Activated CD8-positive, alpha-beta memory T cell treated with anti-CD3 and anti-CD28 coated beads, Interleukin-2, amount 10 ng/mL, durations not matched to agents 7 days and 5 days (primary cell): ENCODE results near the gene GINS1. TPM values are rescaled to one million over a fixed set of nuclear protein-coding genes. Genes with fewer than 3 reads are reported as not detected.

Experiments
- ATAC-seq: fragments of 150-1000 bp; cut with Tn5 transposase; one replicate; pipeline ENCODE4 v1.10.0; 2021; ENCODE audit warnings: moderate library complexity
- CTCF ChIA-PET: fragments of 350-600 bp; sonication (Branson Sonifier 250); formaldehyde crosslinking; loops from one replicate; lab custom pipeline; 2021; ENCODE audit warnings: antibody characterized with exemption; lab: Charles Lee
- DNase-seq: peaks from one replicate; pipeline ENCODE4 v3.0.0-alpha.2; 2020
- H3K27ac Mint-ChIP-seq: one replicate; pipeline ENCODE4 v1.8.0; 2021; ENCODE audit warnings: mild to moderate bottlenecking, mixed read lengths
- H3K27me3 Mint-ChIP-seq: one replicate; pipeline ENCODE4 v1.8.0; 2021; ENCODE audit warnings: mixed read lengths
- H3K36me3 Mint-ChIP-seq: one replicate; pipeline ENCODE4 v1.8.0; 2021; ENCODE audit warnings: mild to moderate bottlenecking, mixed read lengths
- H3K4me1 Mint-ChIP-seq: one replicate; pipeline ENCODE4 v1.8.0; 2021; ENCODE audit warnings: mixed read lengths
- H3K4me3 Mint-ChIP-seq: one replicate; pipeline ENCODE4 v1.8.0; 2021; ENCODE audit warnings: mild to moderate bottlenecking, moderate library complexity, mixed read lengths
- H3K9me3 Mint-ChIP-seq: one replicate; pipeline ENCODE4 v1.8.0; 2022; ENCODE audit warnings: low read depth, mixed read lengths
- total RNA-seq, 2 experiments: library from RNA; stranded (reverse); gene quantifications; one replicate each; pipeline ENCODE4 v1.2.3, GENCODE V29; 2021

The GINS1 gene
- total RNA-seq, result 10 to 100 TPM; 36.0 to 36.5 TPM

DNA sequence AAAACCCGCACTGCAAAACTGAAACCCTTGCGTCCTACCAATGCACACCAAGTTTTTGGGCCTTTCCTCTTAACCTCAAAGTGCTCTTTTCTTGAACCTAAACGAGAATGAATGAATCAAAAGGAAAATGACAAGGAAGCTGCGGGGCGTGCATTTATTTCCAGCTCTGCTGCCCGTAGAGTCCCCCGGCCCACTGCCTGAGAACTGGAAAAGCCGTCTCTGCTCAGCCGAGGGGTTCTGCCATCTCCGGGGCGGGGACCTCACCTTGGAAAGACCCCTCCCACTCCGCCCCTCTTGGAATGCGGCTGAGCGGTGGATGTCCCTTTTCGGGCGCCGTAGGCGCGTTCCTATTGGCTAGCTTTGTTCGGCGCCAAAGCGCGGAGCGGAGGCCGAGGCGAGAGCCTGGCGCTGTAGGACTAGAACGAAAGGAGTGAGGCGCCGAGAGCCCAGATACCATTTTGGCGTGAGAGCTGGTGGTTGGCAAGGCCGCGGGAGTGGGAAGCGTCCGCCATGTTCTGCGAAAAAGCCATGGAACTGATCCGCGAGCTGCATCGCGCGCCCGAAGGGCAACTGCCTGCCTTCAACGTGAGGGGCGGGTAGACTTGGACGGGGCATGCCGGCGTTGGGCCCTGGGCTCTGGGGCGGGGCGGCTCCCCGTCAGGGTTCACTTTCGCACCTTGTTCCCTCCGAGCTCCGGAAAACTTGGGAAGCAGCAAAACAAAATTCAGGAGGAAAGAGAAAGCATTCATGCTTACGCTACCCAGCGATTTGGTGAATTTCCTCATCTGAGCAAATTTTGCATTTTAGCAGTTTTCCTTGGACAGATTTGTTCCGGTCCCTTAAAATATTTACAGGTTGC, at the start of gene GINS1:
TSS of gene GINS1 (plus strand) at position 363 of the 859 bp plus-strand sequence. CDS start at position 511, 148 bp downstream.
- Mint-ChIP-seq H3K36me3 (peaks cover 25% of the 10 kb centered on the region), H3K9me3 (peaks cover 11% of the 10 kb centered on the region), H3K4me1 (peaks cover 27% of the 10 kb centered on the region), H3K27ac (peak within 1 kb of the TSS; percentile 92), H3K27me3 (no peaks in the 10 kb centered on the region), H3K4me3 (peak within 1 kb of the TSS; percentile 85)
- CTCF ChIA-PET, result interaction anchor here (0.6 to 3.8 kb wide), 10 partner anchors 8 to 414 kb away, joined by 3 to 24 read pairs (median 4); partner anchors contain the start of gene ABHD12
- peak; percentile 89 for DNase-seq
- peak; percentile 97 for ATAC-seq

DNA sequence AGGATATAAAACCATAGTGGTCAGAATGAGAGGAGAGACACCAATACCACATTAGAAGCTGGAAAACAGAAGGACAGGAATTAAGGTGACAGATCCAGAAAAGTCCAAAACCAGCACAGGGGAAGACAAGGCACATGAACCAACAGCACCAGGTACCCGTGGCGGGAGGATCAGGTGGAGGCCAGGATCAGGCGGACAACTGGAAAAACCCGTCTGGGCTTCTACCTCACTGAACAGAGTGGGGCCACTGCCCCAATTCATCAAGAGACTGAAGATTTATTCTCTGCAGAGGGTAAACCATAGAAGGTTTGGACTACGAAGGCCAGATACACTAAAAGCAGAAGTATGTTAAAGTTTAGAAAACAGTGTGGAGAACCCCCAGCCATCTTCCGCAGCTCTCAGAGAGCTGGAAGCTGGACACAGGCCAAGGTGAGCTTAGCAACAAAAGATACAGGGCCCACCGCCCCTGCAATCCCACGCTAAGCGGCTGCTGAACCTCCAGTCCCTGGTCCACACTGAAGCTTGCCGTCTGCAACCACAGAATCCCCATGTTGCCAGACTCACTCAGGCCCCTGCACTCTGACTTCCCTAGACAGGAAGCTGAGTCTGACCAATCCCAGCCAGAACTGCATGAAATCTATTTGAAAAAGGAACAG, 46.7 kb upstream of the GINS1 start:
- no peak for ATAC-seq
- peaks cover 13% of the 10 kb centered on the region for H3K36me3 Mint-ChIP-seq
- CTCF ChIA-PET, result no interaction called here
- no peaks in the 10 kb centered on the region for H3K27me3 Mint-ChIP-seq
- peaks cover 9% of the 10 kb centered on the region for H3K4me1 Mint-ChIP-seq
- no peaks in the 10 kb centered on the region for H3K9me3 Mint-ChIP-seq
- H3K4me3 Mint-ChIP-seq, result no peak overlapping the region
- H3K27ac Mint-ChIP-seq, result no peak overlapping the region
- DNase-seq, result no peak

DNA sequence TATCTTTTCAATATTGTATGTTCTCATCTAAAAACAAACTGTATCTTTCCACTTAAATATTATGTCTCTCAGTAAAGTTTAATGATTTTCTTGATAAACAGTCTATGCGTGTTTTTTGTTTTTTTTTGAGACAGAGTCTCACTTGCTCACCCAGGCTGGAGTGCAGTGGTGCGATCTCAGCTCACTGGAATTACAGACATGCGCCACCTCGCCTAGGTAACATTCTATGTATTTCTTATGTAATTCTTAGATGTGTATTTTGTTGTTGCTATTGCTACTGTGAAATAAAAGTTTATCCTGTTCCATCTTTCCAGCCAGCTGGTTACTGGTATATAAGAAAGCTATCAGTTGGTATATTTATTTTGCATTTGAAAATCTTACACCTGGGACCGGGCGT, 46.2 kb upstream of the GINS1 start:
- Mint-ChIP-seq H3K4me1 (peaks cover 9% of the 10 kb centered on the region), H3K27me3 (no peaks in the 10 kb centered on the region), H3K9me3 (no peaks in the 10 kb centered on the region), H3K27ac (no peak overlapping the region), H3K36me3 (peaks cover 13% of the 10 kb centered on the region), H3K4me3 (no peak overlapping the region)
- CTCF ChIA-PET, result no interaction called here
- DNase-seq (no peak), ATAC-seq (no peak)

DNA sequence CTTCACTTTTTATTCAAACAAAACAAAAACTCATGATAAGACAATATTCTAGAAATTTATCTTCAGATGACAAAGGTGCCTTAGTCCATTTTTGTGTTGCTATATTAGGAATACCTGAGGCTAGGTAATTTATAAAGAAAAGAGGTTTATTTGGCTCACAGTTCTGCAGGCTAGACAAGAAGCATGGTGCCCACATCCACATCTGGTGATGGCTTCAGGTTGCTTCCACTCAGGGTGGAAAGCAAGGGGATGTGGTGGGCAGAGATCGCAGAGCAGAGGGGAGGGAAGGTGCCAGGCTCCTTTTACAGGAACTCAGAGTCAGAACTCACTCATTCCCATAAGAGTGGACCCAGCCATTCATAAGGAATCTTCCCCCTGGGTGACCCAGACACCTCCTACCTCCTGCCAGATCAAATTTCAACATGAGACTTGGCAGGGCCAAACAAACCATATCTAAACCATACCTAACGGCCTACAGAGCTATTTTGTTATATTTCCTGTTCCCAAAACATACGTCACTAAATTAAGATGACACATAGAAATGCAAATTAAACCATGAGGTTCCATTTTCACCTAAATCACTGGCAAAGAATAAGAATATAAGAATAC, 43.2 kb upstream of the GINS1 start:
- no peaks in the 10 kb centered on the region for H3K27me3 Mint-ChIP-seq
- H3K9me3 Mint-ChIP-seq, result no peaks in the 10 kb centered on the region
- no peaks in the 10 kb centered on the region for H3K4me1 Mint-ChIP-seq
- H3K4me3 Mint-ChIP-seq, result no peak overlapping the region
- H3K36me3 Mint-ChIP-seq, result peaks cover 22% of the 10 kb centered on the region
- DNase-seq, result no peak
- CTCF ChIA-PET, result no interaction called here
- H3K27ac Mint-ChIP-seq, result no peak overlapping the region
- no peak for ATAC-seq

DNA sequence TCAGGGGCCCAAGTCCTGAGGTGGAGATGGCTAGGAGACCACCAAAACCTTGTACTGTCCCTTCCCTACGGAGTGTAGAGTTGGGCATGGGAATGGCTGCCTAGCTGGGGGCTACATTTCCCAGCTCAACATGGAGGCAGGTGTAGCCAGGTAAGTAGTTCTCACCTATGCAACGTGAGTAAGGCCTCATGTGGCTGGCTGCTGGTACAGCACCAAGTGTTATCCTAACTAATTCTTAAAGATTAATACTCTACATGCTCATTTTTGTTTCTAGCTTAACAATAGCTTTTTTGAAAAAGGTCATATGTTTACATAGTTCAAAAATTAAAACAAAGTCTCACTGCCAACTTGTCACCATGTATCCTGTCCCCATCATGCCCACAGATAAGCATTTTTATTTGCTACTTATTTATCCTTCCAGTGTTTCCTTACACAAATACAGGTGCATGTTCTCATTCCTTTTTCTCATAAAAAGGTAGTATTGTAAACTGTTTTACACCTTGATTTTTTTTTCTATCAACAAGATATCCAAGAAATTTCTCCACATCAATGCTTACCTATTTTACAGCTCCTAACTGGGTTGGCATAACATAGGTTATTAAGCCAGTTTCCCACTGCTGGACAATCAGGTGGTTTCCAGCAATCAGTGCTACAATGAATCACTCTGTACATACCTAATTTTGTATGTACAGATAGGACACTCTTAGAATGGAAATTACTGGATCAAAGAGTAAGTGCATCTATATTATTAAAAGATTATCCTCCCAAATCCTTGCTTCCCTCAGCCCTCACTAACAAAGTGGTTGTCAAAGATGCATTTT, 42.4 kb upstream of the GINS1 start:
- no peak for ATAC-seq
- no peaks in the 10 kb centered on the region for H3K27me3 Mint-ChIP-seq
- CTCF ChIA-PET, result no interaction called here
- H3K27ac Mint-ChIP-seq, result no peak overlapping the region
- no peaks in the 10 kb centered on the region for H3K4me1 Mint-ChIP-seq
- no peak overlapping the region for H3K4me3 Mint-ChIP-seq
- no peaks in the 10 kb centered on the region for H3K9me3 Mint-ChIP-seq
- no peak for DNase-seq
- H3K36me3 Mint-ChIP-seq, result peaks cover 22% of the 10 kb centered on the region

DNA sequence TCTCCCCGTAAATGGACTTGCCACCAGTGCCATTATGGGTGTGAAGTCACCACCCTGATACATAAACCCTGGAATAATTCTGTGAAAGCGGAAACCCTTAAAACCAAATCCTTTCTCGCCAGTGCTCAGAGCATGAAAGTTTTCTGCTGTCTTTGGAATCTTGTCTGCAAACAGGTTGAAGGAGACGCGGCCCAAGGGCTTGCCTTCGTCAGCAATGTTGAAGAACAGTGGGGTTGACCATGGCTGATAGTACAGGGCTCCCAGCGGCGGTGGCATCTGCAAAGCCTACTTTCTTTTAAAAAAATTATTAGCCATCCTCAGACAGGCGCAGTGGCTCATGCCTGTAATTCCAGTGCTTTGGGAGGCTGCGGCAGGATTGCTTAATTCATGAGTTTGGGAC, 38.9 kb upstream of the GINS1 start:
- ATAC-seq, result no peak
- Mint-ChIP-seq H3K36me3 (peaks cover 23% of the 10 kb centered on the region), H3K9me3 (no peaks in the 10 kb centered on the region), H3K4me1 (peaks cover 4% of the 10 kb centered on the region), H3K4me3 (no peak overlapping the region), H3K27me3 (no peaks in the 10 kb centered on the region), H3K27ac (no peak overlapping the region)
- CTCF ChIA-PET, result no interaction called here
- no peak for DNase-seq

DNA sequence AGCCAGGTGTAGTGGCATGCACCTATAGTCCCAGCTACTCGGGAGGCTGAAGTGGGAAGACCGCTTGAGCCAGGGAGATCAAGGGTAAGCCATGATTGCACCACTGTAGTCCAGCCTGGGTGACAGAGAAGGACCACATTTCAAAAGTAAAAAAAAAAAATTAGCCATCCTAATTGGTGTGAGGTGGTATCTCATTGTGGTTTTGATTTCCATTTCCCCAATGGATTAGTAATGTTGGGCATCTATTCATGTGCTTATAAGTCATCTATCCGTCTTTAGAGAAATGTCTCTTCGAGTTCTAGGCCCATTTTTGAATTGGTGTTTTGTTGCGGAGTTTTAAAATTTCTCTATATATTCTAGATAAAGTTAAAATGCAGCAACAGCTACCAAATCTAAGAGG, 38.5 kb upstream of the GINS1 start:
- no peak overlapping the region for H3K4me3 Mint-ChIP-seq
- peaks cover 22% of the 10 kb centered on the region for H3K36me3 Mint-ChIP-seq
- no peaks in the 10 kb centered on the region for H3K27me3 Mint-ChIP-seq
- DNase-seq (no peak), ATAC-seq (no peak)
- H3K27ac Mint-ChIP-seq, result no peak overlapping the region
- no peaks in the 10 kb centered on the region for H3K9me3 Mint-ChIP-seq
- CTCF ChIA-PET, result no interaction called here
- peaks cover 5% of the 10 kb centered on the region for H3K4me1 Mint-ChIP-seq

DNA sequence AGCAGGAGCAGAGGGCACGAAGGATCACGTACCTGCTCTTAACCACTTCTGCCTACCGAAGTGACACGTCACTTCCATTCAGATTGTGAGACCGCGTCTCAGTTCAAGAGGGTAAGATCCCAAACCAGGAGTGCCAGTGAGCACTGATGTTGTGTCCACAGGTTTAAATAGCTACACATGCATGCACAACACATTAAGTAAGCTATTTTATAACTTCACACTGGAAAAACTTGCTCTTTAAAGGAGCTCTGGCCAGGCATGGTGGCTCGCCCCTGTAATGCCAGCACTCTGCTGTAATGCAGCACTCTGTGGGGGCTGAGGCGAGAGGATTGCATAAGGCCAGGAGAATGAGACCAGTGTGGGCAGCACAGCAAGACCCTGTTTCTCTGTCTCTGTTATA, 37.9 kb upstream of the GINS1 start:
- Mint-ChIP-seq H3K27me3 (no peaks in the 10 kb centered on the region), H3K36me3 (peaks cover 21% of the 10 kb centered on the region), H3K27ac (no peak overlapping the region), H3K4me3 (no peak overlapping the region), H3K9me3 (no peaks in the 10 kb centered on the region), H3K4me1 (peaks cover 8% of the 10 kb centered on the region)
- no peak for ATAC-seq
- DNase-seq, result no peak
- CTCF ChIA-PET, result interaction anchor here (0.6 kb wide), 1 partner anchor 123 kb away, joined by 5 read pairs; no protein-coding TSS in a partner anchor

DNA sequence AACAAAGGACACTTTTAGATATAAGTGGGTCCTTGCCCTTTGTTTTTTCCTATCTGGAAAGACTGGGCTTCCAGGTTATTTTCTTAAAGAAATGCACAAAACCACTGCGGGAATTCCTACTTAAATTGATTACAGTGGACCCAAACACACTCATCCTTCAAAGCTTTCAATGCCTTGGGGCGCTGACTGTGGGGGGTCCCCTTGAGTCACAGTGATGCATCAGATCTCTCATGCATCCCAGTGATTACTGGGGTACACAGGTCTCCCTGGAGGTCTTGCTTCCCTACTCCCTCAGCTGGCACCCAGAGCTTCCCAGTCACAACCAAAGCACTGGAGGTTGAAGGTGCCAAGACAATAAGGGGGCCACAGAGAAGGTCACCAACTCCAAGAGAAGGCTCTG, 37.5 kb upstream of the GINS1 start:
- no peak for ATAC-seq
- H3K9me3 Mint-ChIP-seq, result no peaks in the 10 kb centered on the region
- no peaks in the 10 kb centered on the region for H3K27me3 Mint-ChIP-seq
- no peak overlapping the region for H3K4me3 Mint-ChIP-seq
- H3K4me1 Mint-ChIP-seq, result peaks cover 10% of the 10 kb centered on the region
- H3K36me3 Mint-ChIP-seq, result peaks cover 21% of the 10 kb centered on the region
- H3K27ac Mint-ChIP-seq, result no peak overlapping the region
- DNase-seq, result no peak
- CTCF ChIA-PET, result interaction anchor here (0.6 kb wide), 1 partner anchor 124 kb away, joined by 5 read pairs; no protein-coding TSS in a partner anchor

DNA sequence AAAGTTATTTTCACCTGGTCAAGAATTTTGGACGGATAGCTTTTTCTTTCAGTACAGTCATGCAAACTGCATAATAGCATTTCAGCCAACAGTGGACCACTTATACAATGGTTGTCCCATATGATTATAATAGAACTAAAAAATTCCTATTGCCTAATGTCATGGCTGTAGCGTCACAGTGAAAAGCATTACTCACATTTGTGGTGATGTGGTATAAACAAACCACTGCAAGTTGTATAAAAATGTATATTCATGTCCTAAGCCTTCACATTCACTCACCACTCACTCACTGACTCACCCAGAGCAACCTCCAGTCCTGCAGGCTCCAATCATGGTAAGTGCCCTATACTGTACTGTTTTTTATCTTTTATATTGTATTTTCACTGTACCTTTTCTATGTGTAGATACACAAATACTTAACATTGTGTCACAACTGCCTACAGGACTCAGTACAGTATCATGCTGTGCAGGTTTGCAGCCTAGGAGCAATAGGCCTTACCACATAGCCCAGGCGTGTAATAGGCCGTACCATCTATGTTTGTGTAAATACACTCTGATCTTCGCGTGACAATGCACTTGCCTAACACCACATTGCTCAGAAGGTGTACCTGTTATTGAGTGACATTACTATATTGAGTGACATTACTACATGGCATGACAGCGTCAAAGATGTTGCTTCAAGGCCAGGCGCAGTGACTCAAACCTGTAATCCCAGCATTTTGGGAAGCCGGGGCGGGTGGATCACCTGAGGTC, 34.7 kb upstream of the GINS1 start:
- H3K4me3 Mint-ChIP-seq, result no peak overlapping the region
- DNase-seq (no peak), ATAC-seq (peak; percentile 36)
- CTCF ChIA-PET, result no interaction called here
- no peaks in the 10 kb centered on the region for H3K27me3 Mint-ChIP-seq
- peaks cover 12% of the 10 kb centered on the region for H3K36me3 Mint-ChIP-seq
- H3K9me3 Mint-ChIP-seq, result no peaks in the 10 kb centered on the region
- no peak overlapping the region for H3K27ac Mint-ChIP-seq
- H3K4me1 Mint-ChIP-seq, result peaks cover 12% of the 10 kb centered on the region

DNA sequence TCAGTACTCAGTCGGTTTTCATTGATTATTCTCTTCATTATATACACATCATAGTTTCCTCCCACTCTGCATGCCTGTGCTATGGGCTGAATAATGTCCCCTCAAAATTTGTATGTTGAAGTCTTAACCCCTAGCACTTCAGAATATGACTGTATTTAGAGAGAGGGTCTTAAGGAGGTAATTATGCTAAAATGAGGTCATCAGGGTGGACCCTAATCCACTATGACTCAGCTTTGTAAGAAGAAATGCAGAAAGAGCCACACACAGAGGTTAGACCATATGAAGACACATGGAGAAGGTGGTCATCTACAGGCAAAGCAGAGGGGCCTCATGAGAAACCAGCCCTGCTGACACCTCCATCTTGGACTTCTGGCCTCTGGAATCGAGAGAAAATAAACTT, 32.6 kb upstream of the GINS1 start:
- no peak for ATAC-seq
- Mint-ChIP-seq H3K36me3 (peaks cover 10% of the 10 kb centered on the region), H3K4me1 (peaks cover 12% of the 10 kb centered on the region), H3K27ac (no peak overlapping the region), H3K27me3 (no peaks in the 10 kb centered on the region), H3K4me3 (no peak overlapping the region), H3K9me3 (no peaks in the 10 kb centered on the region)
- DNase-seq, result no peak
- CTCF ChIA-PET, result no interaction called here

DNA sequence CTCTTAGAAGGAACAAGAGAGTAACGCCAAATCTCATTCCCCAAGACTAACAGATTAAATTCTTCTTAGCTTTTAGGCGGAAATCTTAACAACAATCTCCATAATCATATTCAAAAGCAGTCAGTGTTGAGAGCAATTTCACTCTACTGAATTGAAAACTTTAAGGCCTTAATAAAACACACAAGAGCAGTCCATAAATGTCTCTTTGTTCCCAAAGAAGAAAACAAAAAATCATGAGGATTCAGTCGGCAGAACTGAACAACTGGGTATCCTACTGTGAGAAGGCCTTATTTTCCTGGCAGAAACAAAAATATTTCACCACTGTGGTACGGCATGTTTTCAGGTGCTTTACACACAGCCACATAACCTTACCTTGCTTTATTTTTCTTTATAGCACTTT, 31.2 kb upstream of the GINS1 start:
- DNase-seq (no peak), ATAC-seq (no peak)
- no peak overlapping the region for H3K27ac Mint-ChIP-seq
- H3K9me3 Mint-ChIP-seq, result no peaks in the 10 kb centered on the region
- no peaks in the 10 kb centered on the region for H3K27me3 Mint-ChIP-seq
- CTCF ChIA-PET, result no interaction called here
- no peak overlapping the region for H3K4me3 Mint-ChIP-seq
- H3K4me1 Mint-ChIP-seq, result peaks cover 12% of the 10 kb centered on the region
- peaks cover 10% of the 10 kb centered on the region for H3K36me3 Mint-ChIP-seq
